Measurements from ENCODE around the gene IPCEF1.

The IPCEF1 gene

GRCh38 chr6:154232013-154232910 lies 124.3 kb downstream of the IPCEF1 start:
- Histone ChIP-seq H3K36me3 (ENCODE audit: control insufficient read depth in 5 of 5, insufficient read depth in 5 of 5, low read length in 5 of 5) (no peaks in the 10 kb centered on the region), H3K4me1 (ENCODE audit: control insufficient read depth in 5 of 5, insufficient read depth in 5 of 5, low read length in 5 of 5) (peaks cover 0 to 4% (median 0%) of the 10 kb centered on the region in 5 donors), H3K27ac (ENCODE audit: low read depth, low read length) (no peak overlapping the region), H3K4me3 (ENCODE audit: low read depth in 1 of 5, low read length in 5 of 5) (no peak overlapping the region), H3K27me3 (ENCODE audit: control insufficient read depth in 5 of 5, insufficient read depth in 4 of 5, low read length in 5 of 5) (no peaks in the 10 kb centered on the region), H3K9me3 (ENCODE audit: control insufficient read depth in 5 of 5, low read length in 5 of 5) (no peaks in the 10 kb centered on the region), H3K9ac (ENCODE audit: low read length in 5 of 5) (no peak overlapping the region)

GRCh38 chr6:154230910-154231595 lies 125.5 kb downstream of the IPCEF1 start:
- Histone ChIP-seq H3K9ac (ENCODE audit: low read length in 5 of 5) (no peak overlapping the region), H3K4me3 (ENCODE audit: low read depth in 1 of 5, low read length in 5 of 5) (no peak overlapping the region), H3K27me3 (ENCODE audit: control insufficient read depth in 5 of 5, insufficient read depth in 4 of 5, low read length in 5 of 5) (no peaks in the 10 kb centered on the region), H3K4me1 (ENCODE audit: control insufficient read depth in 5 of 5, insufficient read depth in 5 of 5, low read length in 5 of 5) (peaks cover 0 to 4% (median 0%) of the 10 kb centered on the region in 5 donors), H3K9me3 (ENCODE audit: control insufficient read depth in 5 of 5, low read length in 5 of 5) (no peaks in the 10 kb centered on the region), H3K27ac (ENCODE audit: low read depth, low read length) (no peak overlapping the region), H3K36me3 (ENCODE audit: control insufficient read depth in 5 of 5, insufficient read depth in 5 of 5, low read length in 5 of 5) (no peaks in the 10 kb centered on the region)

GRCh38 chr6:154230393-154230792 lies 126.2 kb downstream of the IPCEF1 start:
- no peak overlapping the region for H3K9ac ChIP-seq (ENCODE audit: low read length in 5 of 5)
- no peaks in the 10 kb centered on the region for H3K27me3 ChIP-seq (ENCODE audit: control insufficient read depth in 5 of 5, insufficient read depth in 4 of 5, low read length in 5 of 5)
- H3K4me1 ChIP-seq (ENCODE audit: control insufficient read depth in 5 of 5, insufficient read depth in 5 of 5, low read length in 5 of 5) = peaks cover 0 to 4% (median 0%) of the 10 kb centered on the region in 5 donors
- H3K36me3 ChIP-seq (ENCODE audit: control insufficient read depth in 5 of 5, insufficient read depth in 5 of 5, low read length in 5 of 5) = no peaks in the 10 kb centered on the region
- H3K4me3 ChIP-seq (ENCODE audit: low read depth in 1 of 5, low read length in 5 of 5) = no peak overlapping the region
- H3K9me3 ChIP-seq (ENCODE audit: control insufficient read depth in 5 of 5, low read length in 5 of 5) = no peaks in the 10 kb centered on the region
- no peak overlapping the region for H3K27ac ChIP-seq (ENCODE audit: low read depth, low read length)

GRCh38 chr6:154229786-154230185 lies 126.8 kb downstream of the IPCEF1 start:
- Histone ChIP-seq H3K36me3 (ENCODE audit: control insufficient read depth in 5 of 5, insufficient read depth in 5 of 5, low read length in 5 of 5) (no peaks in the 10 kb centered on the region), H3K27me3 (ENCODE audit: control insufficient read depth in 5 of 5, insufficient read depth in 4 of 5, low read length in 5 of 5) (no peaks in the 10 kb centered on the region), H3K4me3 (ENCODE audit: low read depth in 1 of 5, low read length in 5 of 5) (no peak overlapping the region), H3K9me3 (ENCODE audit: control insufficient read depth in 5 of 5, low read length in 5 of 5) (no peaks in the 10 kb centered on the region), H3K4me1 (ENCODE audit: control insufficient read depth in 5 of 5, insufficient read depth in 5 of 5, low read length in 5 of 5) (peaks cover 0 to 4% (median 0%) of the 10 kb centered on the region in 5 donors), H3K27ac (ENCODE audit: low read depth, low read length) (no peak overlapping the region), H3K9ac (ENCODE audit: low read length in 5 of 5) (no peak overlapping the region)

GRCh38 chr6:154228521-154228905 lies 128.1 kb downstream of the IPCEF1 start:
- Histone ChIP-seq H3K9ac (ENCODE audit: low read length in 5 of 5) (no peak overlapping the region), H3K27ac (ENCODE audit: low read depth, low read length) (no peak overlapping the region), H3K4me3 (ENCODE audit: low read depth in 1 of 5, low read length in 5 of 5) (no peak overlapping the region), H3K9me3 (ENCODE audit: control insufficient read depth in 5 of 5, low read length in 5 of 5) (no peaks in the 10 kb centered on the region), H3K4me1 (ENCODE audit: control insufficient read depth in 5 of 5, insufficient read depth in 5 of 5, low read length in 5 of 5) (peaks cover 0 to under 1% (median 0%) of the 10 kb centered on the region in 5 donors), H3K36me3 (ENCODE audit: control insufficient read depth in 5 of 5, insufficient read depth in 5 of 5, low read length in 5 of 5) (no peaks in the 10 kb centered on the region), H3K27me3 (ENCODE audit: control insufficient read depth in 5 of 5, insufficient read depth in 4 of 5, low read length in 5 of 5) (no peaks in the 10 kb centered on the region)

GRCh38 chr6:154227862-154228520 lies 128.6 kb downstream of the IPCEF1 start:
- Histone ChIP-seq H3K9me3 (ENCODE audit: control insufficient read depth in 5 of 5, low read length in 5 of 5) (no peaks in the 10 kb centered on the region), H3K27ac (ENCODE audit: low read depth, low read length) (no peak overlapping the region), H3K4me3 (ENCODE audit: low read depth in 1 of 5, low read length in 5 of 5) (no peak overlapping the region), H3K9ac (ENCODE audit: low read length in 5 of 5) (no peak overlapping the region), H3K27me3 (ENCODE audit: control insufficient read depth in 5 of 5, insufficient read depth in 4 of 5, low read length in 5 of 5) (no peaks in the 10 kb centered on the region), H3K4me1 (ENCODE audit: control insufficient read depth in 5 of 5, insufficient read depth in 5 of 5, low read length in 5 of 5) (no peaks in the 10 kb centered on the region), H3K36me3 (ENCODE audit: control insufficient read depth in 5 of 5, insufficient read depth in 5 of 5, low read length in 5 of 5) (no peaks in the 10 kb centered on the region)

- no peaks in the 10 kb centered on the region for H3K27me3 ChIP-seq (ENCODE audit: control insufficient read depth in 5 of 5, insufficient read depth in 4 of 5, low read length in 5 of 5)
- H3K4me3 ChIP-seq (ENCODE audit: low read depth in 1 of 5, low read length in 5 of 5) = no peak overlapping the region
- H3K4me1 ChIP-seq (ENCODE audit: control insufficient read depth in 5 of 5, insufficient read depth in 5 of 5, low read length in 5 of 5) = no peaks in the 10 kb centered on the region
- no peak overlapping the region for H3K27ac ChIP-seq (ENCODE audit: low read depth, low read length)
- no peaks in the 10 kb centered on the region for H3K9me3 ChIP-seq (ENCODE audit: control insufficient read depth in 5 of 5, low read length in 5 of 5)
- H3K36me3 ChIP-seq (ENCODE audit: control insufficient read depth in 5 of 5, insufficient read depth in 5 of 5, low read length in 5 of 5) = no peaks in the 10 kb centered on the region
- H3K9ac ChIP-seq (ENCODE audit: low read length in 5 of 5) = no peak overlapping the region
These were observed 130.1 kb downstream of the IPCEF1 start for GRCh38 chr6:154226461-154226860.

- no peaks in the 10 kb centered on the region for H3K4me1 ChIP-seq (ENCODE audit: control insufficient read depth in 5 of 5, insufficient read depth in 5 of 5, low read length in 5 of 5)
- no peaks in the 10 kb centered on the region for H3K36me3 ChIP-seq (ENCODE audit: control insufficient read depth in 5 of 5, insufficient read depth in 5 of 5, low read length in 5 of 5)
- no peak overlapping the region for H3K27ac ChIP-seq (ENCODE audit: low read depth, low read length)
These were observed 133.3 kb downstream of the IPCEF1 start for GRCh38 chr6:154223296-154223695.

GRCh38 chr6:154222716-154223115 lies 133.9 kb downstream of the IPCEF1 start:
- Histone ChIP-seq H3K4me3 (ENCODE audit: low read depth in 1 of 5, low read length in 5 of 5) (no peak overlapping the region), H3K9me3 (ENCODE audit: control insufficient read depth in 5 of 5, low read length in 5 of 5) (no peaks in the 10 kb centered on the region), H3K36me3 (ENCODE audit: control insufficient read depth in 5 of 5, insufficient read depth in 5 of 5, low read length in 5 of 5) (no peaks in the 10 kb centered on the region), H3K9ac (ENCODE audit: low read length in 5 of 5) (no peak overlapping the region), H3K27ac (ENCODE audit: low read depth, low read length) (no peak overlapping the region), H3K4me1 (ENCODE audit: control insufficient read depth in 5 of 5, insufficient read depth in 5 of 5, low read length in 5 of 5) (no peaks in the 10 kb centered on the region), H3K27me3 (ENCODE audit: control insufficient read depth in 5 of 5, insufficient read depth in 4 of 5, low read length in 5 of 5) (no peaks in the 10 kb centered on the region)

More at GRCh38 chr6:154223296-154223695, 133.3 kb downstream of the IPCEF1 start:
- H3K27me3 ChIP-seq (ENCODE audit: control insufficient read depth in 5 of 5, insufficient read depth in 4 of 5, low read length in 5 of 5) = no peaks in the 10 kb centered on the region
- H3K9me3 ChIP-seq (ENCODE audit: control insufficient read depth in 5 of 5, low read length in 5 of 5) = no peaks in the 10 kb centered on the region
- H3K9ac ChIP-seq (ENCODE audit: low read length in 5 of 5) = no peak overlapping the region
- H3K4me3 ChIP-seq (ENCODE audit: low read depth in 1 of 5, low read length in 5 of 5) = no peak overlapping the region

- Histone ChIP-seq H3K9ac (ENCODE audit: low read length in 5 of 5) (no peak overlapping the region), H3K4me3 (ENCODE audit: low read depth in 1 of 5, low read length in 5 of 5) (no peak overlapping the region), H3K27ac (ENCODE audit: low read depth, low read length) (no peak overlapping the region), H3K27me3 (ENCODE audit: control insufficient read depth in 5 of 5, insufficient read depth in 4 of 5, low read length in 5 of 5) (no peaks in the 10 kb centered on the region), H3K4me1 (ENCODE audit: control insufficient read depth in 5 of 5, insufficient read depth in 5 of 5, low read length in 5 of 5) (no peaks in the 10 kb centered on the region), H3K9me3 (ENCODE audit: control insufficient read depth in 5 of 5, low read length in 5 of 5) (no peaks in the 10 kb centered on the region), H3K36me3 (ENCODE audit: control insufficient read depth in 5 of 5, insufficient read depth in 5 of 5, low read length in 5 of 5) (no peaks in the 10 kb centered on the region)
These were observed 137.4 kb downstream of the IPCEF1 start for GRCh38 chr6:154219250-154219649.

Measured in subcutaneous abdominal adipose tissue (tissue), 5 donors.